ENCODE data around the gene SERPINB11.
"Not testable (repeated sequence)": the region's sequence is repeated elsewhere in the genome, so short reads cannot be mapped to it uniquely, and the experiment has no call there.

SERPINB11 gene

GRCh38 chr18:63702660-63703059 lies at the start of gene SERPINB11:
Gene SERPINB11, plus strand, starts transcription at chr18:63702960. Its CDS starts 7,234 bp downstream, at chr18:63710194.
- DNase-seq: no peak

- DNase-seq: not testable (repeated sequence)
Observed at GRCh38 chr18:63658920-63659319, 43.8 kb upstream of the SERPINB11 start.

GRCh38 chr18:63661750-63662149 lies 41.0 kb upstream of the SERPINB11 start, which contains the start of gene SERPINB3:
Gene SERPINB3, minus strand, starts transcription at chr18:63661893. Its CDS starts 677 bp downstream, at chr18:63661216.
- DNase-seq: not testable (repeated sequence)

GRCh38 chr18:63664571-63664970 lies 38.2 kb upstream of the SERPINB11 start:
- no peak for DNase-seq

DNA sequence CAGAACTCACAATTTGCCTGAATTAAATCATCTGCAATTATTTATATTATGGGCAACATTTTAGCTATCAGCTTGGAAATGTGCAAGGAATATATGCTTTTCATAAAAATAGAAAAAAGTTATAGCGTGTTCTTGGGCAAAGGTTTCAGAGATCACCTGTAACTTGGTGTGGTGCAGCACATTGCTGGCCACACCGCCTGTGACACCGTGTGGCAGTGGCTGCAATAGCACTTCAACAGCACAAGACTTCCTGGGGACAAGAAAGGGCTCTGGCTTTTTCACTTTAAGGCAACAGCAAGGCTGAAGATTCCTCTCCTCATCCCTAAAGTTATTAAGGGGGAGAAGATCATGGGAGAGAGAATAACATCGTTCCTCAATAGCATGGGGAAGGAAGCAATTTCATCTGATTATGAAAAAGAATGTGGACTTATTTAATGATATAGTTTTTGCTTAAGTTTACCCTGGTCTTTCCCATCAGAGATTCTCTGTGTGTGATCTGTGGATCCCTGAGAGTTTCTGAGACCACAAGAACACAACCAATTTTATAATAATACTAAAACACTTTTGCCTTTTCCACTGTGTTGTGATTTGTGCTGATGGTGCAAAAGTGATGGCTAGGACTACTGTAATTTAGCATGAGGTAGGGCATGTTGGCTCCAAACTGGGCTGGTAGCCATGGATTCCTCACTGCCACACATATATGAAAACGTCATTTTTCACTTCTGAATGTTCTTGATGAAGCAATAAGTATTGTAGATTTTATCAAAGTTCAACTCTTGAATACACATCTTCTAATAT lies 26.0 kb upstream of the SERPINB11 start:
- DNase-seq: no peak

- no peak for DNase-seq
Observed at GRCh38 chr18:63677500-63678225, 25.1 kb upstream of the SERPINB11 start.

DNA sequence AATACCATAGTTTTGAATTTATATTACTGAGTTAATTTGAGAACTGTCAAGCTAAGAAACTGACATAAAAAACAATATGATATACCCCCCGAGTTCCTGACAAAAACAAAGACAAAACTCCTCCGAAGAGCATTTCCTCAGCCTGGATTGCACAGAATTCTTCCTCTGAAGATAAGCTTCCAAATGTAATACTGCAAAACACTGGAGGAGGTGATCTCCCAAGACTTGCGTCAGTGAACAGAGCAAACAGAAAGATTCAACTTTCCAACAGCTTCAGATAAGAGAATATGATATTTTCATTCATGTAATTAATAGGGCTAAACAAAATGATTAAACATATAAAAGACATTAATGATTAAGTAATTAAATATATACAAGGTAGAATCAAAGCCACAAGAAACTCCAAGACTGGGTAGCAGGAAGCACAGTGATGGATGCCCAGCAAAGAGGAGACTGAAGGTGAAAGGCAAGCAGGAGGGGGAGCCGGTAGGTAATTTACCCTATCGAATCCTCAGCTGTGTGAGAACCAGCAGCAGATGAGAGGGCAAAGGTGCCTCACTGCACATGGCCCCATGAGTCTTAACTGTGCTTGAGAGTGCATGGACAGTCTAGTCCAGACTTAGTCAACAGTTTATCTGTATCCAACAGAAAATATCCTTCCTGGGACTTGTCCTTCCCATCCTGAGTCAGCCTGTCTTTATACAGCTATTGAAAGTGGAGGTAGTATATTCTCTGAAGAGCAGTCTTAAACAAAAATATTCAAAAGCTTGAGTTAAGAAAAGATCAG lies 22.7 kb upstream of the SERPINB11 start:
- DNase-seq: no peak

- DNase-seq: no peak
Observed at GRCh38 chr18:63681449-63682340, 21.1 kb upstream of the SERPINB11 start.

DNA sequence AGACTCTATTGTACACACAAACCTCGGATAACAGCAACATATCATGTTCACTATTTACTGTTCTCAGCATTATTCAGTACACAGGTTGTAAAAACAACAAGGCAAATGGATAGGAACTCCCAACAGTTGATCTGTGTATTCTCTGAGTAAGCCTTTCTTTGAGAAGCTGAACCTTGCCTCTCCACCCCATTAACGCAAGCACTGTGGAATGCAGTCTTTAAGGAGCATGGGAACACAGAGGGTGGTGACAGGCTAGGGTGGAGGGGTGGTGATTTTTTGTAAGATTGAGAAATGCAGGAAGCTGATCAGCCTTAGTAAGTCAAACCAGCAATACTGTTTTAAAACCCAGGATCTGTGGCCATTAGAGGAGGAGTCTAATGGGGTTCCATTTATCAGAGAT lies 19.6 kb upstream of the SERPINB11 start:
- DNase-seq: no peak

DNA sequence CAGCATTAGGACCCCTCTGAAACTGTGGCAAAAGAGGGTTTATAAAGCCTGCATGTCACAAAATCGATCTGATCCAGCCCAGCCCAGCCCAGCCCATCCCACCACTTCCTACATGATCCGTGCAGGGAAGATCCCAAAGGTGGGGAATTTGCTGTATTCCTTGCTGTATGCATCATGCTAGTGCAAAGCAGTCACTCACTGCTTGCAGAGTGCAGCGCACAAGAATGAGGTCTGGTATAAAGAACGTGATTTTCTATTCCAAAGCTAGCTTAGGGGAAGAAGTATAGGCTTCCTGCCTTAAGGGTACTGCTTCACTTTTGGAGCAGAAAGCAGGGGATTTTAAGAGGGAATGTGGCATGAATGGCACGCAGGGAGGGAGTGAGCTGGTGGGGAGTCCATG lies 18.9 kb upstream of the SERPINB11 start:
- DNase-seq: no peak

DNA sequence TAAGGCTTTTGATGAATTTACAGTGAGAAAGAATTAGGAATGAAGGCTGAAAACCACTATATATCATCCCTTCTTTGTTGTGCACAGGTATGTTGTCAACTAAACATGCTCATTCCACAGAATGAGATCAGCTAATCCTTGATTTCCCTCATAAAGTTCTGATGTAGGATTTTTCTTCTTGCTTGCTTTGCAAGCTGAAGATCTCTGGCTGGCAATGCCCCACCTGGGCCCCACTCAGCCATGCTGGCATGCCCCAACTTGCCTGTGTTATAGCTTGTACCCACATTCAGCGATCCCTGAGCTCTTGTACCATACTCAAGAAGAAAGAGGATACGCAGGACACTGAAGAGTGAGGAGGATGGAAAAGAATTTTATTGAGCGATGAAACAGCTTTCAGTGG lies 18.0 kb upstream of the SERPINB11 start:
- DNase-seq: no peak

DNA sequence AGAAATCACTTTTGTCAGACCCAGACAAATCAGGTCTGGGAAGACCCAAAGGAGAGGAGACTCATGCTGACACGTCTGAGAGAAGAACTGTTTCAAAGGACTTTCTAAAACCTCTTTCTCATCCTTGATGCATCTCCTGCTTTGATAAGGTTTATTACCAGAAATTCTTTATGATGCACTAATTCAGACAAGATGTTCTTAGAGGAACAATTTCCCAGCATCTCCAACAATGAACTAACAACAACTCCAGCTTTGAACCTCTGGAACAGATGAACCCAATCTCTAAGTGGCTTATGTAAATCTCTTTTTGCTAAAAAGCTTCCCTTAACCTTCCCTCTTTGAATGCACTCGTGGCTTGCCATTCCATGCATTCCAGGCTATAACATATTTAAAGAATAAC lies 15.9 kb upstream of the SERPINB11 start:
- no peak for DNase-seq

DNA sequence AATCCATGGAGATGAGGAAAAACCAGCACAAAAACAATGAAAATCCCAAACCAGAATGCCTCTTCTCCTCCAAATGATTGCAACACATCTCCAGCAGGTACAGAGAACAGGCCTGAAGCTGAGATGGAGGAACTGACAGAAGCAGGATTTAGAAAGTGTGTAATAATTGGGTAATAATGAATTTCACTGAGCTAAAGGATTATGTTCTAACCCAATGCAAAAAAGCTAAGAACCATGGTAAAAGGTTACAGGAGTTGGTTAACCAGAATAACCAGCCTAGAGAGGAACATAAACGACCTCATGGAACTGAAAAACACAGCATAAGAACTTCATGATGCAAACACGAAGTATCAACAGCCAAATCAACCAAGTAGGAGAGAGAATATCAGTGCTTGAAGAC lies 13.7 kb upstream of the SERPINB11 start:
- no peak for DNase-seq

- DNase-seq: no peak
Observed at GRCh38 chr18:63697097-63697660, 5.6 kb upstream of the SERPINB11 start.

GRCh38 chr18:63700501-63700900 lies 2.3 kb upstream of the SERPINB11 start:
- DNase-seq: no peak

DNA sequence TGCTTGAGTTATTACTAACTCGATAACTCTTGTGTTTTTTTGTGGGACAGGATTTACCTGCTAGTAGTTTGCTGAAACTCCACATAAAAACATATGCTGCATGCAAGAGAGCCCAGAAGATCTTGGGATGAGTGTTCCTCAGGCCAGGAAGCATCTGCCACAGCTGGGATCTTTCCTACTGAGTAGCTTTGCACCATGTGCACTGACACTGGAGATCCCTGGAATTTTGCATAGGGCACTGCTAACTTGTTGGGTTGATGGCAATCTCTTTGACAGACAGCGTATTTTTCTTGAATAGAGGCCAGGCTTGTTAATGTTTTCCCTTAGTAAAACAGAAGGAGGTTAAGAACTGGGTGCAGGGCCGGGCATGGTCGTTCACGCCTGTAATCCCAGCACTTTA lies 808 bp upstream of the SERPINB11 start:
- no peak for DNase-seq

- DNase-seq: no peak
Observed at GRCh38 chr18:63705401-63705800, 2.6 kb downstream of the SERPINB11 start.

- no peak for DNase-seq
Observed at GRCh38 chr18:63707816-63708215, 5.1 kb downstream of the SERPINB11 start.

- DNase-seq: no peak
Observed at GRCh38 chr18:63708650-63709049, 5.9 kb downstream of the SERPINB11 start.

GRCh38 chr18:63725682-63726480 lies 23.1 kb downstream of the SERPINB11 start:
- DNase-seq: no peak

DNA sequence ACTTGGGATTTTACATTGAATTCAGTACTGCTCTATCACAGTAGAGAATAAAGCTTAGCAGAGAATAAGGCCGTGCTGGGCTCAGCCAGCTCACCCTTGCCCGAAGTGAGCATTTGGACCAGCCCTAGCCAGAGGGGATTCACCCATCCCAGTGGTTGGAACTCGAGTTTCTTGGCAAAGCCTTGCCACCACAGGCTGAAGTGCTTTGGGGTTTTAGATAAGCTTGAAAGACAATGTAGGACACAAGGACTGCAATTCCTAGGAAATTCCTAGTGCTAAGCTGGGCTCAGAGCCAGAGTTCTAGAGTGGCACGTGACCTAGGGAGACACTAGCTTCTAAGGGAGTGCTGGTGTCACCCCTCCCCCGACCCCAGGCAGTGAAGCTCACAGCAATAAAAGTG lies 28.0 kb downstream of the SERPINB11 start:
- DNase-seq: no peak

All from activated naive CD4-positive, alpha-beta T cell treated with anti-CD3 and anti-CD28 coated beads, Interleukin-2, amount 50 U/mL, for 16 hours (primary cell).